ENCODE results near the gene SMIM33. TPM values are rescaled to one million over a fixed set of nuclear protein-coding genes. Genes with fewer than 3 reads are reported as not detected.
A peak's percentile ranks its signal among the peaks of the same experiment; 100 is the strongest.

SMIM33 gene
- total and polyA plus RNA-seq, 9 of the 15 experiments (the other 6 are each of a cell fraction or from before 2014, with no cell fraction given) = not detected

DNA sequence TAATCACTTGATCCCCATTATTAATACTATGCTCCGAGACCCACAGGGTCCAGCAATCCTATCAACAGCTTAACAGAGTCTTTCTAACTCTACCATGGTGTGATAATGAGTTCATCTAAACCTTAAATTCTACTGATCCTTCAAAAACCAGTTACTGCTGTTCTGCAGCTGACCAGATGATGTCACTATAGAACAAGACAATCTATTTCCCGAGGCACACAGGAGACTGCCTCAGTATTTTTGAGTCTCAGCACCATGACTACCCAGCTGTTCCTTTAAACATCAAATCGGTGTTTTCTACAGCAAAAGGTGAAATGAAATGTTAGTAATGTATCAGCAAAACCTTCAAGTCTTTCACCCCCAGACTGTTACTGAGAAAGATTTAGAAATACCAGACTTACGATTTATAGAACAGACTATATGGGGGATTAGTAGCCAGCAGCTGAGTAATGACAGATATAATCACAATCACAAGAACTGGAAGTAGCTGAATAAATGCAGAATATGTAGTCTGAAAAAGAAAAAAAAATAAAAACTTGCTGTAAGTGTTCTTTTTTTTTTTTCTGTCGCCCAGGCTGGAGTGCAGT is 48.4 kb upstream of the SMIM33 start (continued):
- TF ChIP-seq, protein P1, sequence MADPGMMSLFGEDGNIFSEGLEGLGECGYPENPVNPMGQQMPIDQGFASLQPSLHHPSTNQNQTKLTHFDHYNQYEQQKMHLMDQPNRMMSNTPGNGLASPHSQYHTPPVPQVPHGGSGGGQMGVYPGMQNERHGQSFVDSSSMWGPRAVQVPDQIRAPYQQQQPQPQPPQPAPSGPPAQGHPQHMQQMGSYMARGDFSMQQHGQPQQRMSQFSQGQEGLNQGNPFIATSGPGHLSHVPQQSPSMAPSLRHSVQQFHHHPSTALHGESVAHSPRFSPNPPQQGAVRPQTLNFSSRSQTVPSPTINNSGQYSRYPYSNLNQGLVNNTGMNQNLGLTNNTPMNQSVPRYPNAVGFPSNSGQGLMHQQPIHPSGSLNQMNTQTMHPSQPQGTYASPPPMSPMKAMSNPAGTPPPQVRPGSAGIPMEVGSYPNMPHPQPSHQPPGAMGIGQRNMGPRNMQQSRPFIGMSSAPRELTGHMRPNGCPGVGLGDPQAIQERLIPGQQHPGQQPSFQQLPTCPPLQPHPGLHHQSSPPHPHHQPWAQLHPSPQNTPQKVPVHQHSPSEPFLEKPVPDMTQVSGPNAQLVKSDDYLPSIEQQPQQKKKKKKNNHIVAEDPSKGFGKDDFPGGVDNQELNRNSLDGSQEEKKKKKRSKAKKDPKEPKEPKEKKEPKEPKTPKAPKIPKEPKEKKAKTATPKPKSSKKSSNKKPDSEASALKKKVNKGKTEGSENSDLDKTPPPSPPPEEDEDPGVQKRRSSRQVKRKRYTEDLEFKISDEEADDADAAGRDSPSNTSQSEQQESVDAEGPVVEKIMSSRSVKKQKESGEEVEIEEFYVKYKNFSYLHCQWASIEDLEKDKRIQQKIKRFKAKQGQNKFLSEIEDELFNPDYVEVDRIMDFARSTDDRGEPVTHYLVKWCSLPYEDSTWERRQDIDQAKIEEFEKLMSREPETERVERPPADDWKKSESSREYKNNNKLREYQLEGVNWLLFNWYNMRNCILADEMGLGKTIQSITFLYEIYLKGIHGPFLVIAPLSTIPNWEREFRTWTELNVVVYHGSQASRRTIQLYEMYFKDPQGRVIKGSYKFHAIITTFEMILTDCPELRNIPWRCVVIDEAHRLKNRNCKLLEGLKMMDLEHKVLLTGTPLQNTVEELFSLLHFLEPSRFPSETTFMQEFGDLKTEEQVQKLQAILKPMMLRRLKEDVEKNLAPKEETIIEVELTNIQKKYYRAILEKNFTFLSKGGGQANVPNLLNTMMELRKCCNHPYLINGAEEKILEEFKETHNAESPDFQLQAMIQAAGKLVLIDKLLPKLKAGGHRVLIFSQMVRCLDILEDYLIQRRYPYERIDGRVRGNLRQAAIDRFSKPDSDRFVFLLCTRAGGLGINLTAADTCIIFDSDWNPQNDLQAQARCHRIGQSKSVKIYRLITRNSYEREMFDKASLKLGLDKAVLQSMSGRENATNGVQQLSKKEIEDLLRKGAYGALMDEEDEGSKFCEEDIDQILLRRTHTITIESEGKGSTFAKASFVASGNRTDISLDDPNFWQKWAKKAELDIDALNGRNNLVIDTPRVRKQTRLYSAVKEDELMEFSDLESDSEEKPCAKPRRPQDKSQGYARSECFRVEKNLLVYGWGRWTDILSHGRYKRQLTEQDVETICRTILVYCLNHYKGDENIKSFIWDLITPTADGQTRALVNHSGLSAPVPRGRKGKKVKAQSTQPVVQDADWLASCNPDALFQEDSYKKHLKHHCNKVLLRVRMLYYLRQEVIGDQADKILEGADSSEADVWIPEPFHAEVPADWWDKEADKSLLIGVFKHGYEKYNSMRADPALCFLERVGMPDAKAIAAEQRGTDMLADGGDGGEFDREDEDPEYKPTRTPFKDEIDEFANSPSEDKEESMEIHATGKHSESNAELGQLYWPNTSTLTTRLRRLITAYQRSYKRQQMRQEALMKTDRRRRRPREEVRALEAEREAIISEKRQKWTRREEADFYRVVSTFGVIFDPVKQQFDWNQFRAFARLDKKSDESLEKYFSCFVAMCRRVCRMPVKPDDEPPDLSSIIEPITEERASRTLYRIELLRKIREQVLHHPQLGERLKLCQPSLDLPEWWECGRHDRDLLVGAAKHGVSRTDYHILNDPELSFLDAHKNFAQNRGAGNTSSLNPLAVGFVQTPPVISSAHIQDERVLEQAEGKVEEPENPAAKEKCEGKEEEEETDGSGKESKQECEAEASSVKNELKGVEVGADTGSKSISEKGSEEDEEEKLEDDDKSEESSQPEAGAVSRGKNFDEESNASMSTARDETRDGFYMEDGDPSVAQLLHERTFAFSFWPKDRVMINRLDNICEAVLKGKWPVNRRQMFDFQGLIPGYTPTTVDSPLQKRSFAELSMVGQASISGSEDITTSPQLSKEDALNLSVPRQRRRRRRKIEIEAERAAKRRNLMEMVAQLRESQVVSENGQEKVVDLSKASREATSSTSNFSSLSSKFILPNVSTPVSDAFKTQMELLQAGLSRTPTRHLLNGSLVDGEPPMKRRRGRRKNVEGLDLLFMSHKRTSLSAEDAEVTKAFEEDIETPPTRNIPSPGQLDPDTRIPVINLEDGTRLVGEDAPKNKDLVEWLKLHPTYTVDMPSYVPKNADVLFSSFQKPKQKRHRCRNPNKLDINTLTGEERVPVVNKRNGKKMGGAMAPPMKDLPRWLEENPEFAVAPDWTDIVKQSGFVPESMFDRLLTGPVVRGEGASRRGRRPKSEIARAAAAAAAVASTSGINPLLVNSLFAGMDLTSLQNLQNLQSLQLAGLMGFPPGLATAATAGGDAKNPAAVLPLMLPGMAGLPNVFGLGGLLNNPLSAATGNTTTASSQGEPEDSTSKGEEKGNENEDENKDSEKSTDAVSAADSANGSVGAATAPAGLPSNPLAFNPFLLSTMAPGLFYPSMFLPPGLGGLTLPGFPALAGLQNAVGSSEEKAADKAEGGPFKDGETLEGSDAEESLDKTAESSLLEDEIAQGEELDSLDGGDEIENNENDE (IDR thresholded peaks at IDR 0.05; ENCODE audit: low read depth, low read length) = no peak
- TF ChIP-seq THRAP3 (IDR thresholded peaks at IDR 0.05; ENCODE audit: borderline replicate concordance) (no peak), CC2D1A (IDR thresholded peaks at IDR 0.05) (peak; percentile 57), TBL1XR1 (IDR thresholded peaks at IDR 0.05; ENCODE audit: low read length in 2 of 2) (no peak), CEBPG (CRISPR knock-in tag; IDR thresholded peaks at IDR 0.05) (no peak), CEBPG (tag; conservative IDR thresholded peaks at IDR 0.05 in 1 of 2, IDR thresholded peaks at IDR 0.05 in 1 of 2) (no peak), ARID2 (IDR thresholded peaks at IDR 0.05) (peak; percentile 87), JUN (IDR thresholded peaks at IDR 0.05; ENCODE audit: borderline replicate concordance, low read depth, low read length) (peak; percentile 35; the same call in 1 of the 2 replicates), JUN (CRISPR knock-in tag; IDR thresholded peaks at IDR 0.05; ENCODE audit: borderline replicate concordance) (no peak)
- TF ChIP-seq, protein P2, sequence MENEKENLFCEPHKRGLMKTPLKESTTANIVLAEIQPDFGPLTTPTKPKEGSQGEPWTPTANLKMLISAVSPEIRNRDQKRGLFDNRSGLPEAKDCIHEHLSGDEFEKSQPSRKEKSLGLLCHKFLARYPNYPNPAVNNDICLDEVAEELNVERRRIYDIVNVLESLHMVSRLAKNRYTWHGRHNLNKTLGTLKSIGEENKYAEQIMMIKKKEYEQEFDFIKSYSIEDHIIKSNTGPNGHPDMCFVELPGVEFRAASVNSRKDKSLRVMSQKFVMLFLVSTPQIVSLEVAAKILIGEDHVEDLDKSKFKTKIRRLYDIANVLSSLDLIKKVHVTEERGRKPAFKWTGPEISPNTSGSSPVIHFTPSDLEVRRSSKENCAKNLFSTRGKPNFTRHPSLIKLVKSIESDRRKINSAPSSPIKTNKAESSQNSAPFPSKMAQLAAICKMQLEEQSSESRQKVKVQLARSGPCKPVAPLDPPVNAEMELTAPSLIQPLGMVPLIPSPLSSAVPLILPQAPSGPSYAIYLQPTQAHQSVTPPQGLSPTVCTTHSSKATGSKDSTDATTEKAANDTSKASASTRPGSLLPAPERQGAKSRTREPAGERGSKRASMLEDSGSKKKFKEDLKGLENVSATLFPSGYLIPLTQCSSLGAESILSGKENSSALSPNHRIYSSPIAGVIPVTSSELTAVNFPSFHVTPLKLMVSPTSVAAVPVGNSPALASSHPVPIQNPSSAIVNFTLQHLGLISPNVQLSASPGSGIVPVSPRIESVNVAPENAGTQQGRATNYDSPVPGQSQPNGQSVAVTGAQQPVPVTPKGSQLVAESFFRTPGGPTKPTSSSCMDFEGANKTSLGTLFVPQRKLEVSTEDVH (IDR thresholded peaks at IDR 0.05; ENCODE audit: low read depth, partially characterized antibody) = peak; percentile 25
- TF ChIP-seq, protein P3, sequence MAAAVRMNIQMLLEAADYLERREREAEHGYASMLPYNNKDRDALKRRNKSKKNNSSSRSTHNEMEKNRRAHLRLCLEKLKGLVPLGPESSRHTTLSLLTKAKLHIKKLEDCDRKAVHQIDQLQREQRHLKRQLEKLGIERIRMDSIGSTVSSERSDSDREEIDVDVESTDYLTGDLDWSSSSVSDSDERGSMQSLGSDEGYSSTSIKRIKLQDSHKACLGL (CRISPR knock-in tag; IDR thresholded peaks at IDR 0.05; ENCODE audit: borderline replicate concordance, poor library complexity, severe bottlenecking) = no peak

Measured in K562 (cell line).